ENCODE data around the gene TRIO. TPM values are rescaled to one million over a fixed set of nuclear protein-coding genes. Genes with fewer than 3 reads are reported as not detected.

Gene TRIO
- total and polyA plus RNA-seq, 2 donors (not counting 3 experiments of a cell fraction or from before 2014, with no cell fraction given) = 82.9 to 248 TPM

DNA sequence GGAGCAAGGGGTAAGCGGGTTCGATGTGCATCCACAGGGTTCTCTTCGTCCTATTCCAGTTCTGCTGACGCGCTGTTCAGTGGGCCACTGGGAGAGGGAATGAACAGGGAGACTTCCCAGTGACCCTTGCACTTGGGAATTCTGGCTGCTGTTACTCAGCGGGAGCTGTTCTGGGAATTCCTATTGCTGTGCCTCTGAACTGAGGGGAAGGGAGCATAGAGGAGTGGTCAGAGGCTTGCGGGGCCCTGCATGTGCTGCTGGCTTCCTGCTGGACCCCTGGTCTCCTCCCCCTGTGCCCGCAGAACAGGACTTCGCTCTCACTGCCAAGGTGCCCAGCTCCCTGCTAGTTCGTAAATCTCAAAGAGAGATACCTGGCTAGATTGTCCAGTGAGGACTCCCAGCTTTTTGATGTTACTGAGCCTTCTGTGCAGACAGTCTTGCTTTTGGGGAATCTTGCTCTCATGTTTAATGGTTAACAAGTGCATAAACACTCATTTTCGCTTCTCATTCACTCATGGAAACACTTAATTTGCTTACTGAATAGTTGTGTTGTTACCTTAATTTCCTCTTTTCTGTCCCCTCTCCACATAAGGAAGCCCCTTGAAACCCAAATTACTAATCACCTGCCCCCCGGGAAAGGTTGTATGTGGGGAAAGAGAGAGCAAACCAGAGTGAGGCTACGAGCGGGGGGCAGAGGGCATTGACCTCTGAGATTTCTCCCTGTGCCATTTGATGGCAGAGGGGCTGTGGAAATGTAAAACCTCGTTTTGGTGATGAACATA is 5.9 kb downstream of the TRIO start:
- Histone ChIP-seq H3K4me3 (replicated peaks in 1 of 3; ENCODE audit: insufficient read depth in 1 of 3, low read depth in 1 of 3, low read length in 3 of 3) (no peak overlapping the region), H3K4me1 (ENCODE audit: control insufficient read depth, extremely low read depth, insufficient read depth, low read length) (peaks cover 72% of the 10 kb centered on the region), H3K36me3 (ENCODE audit: control insufficient read depth in 2 of 2, extremely low read depth in 1 of 2, insufficient read depth in 2 of 2, low read length in 2 of 2) (no peaks in the 10 kb centered on the region), H3K27me3 (ENCODE audit: control insufficient read depth in 2 of 2, insufficient read depth in 2 of 2, low read length in 2 of 2) (no peaks in the 10 kb centered on the region), H3K4me2 (ENCODE audit: insufficient read depth, low read length) (no peak overlapping the region), H3K9me3 (replicated peaks; ENCODE audit: control insufficient read depth, insufficient read depth, low read length) (no peaks in the 10 kb centered on the region), H3K9me1 (replicated peaks; ENCODE audit: control insufficient read depth, extremely low read depth, insufficient read depth, low read length) (no peaks in the 10 kb centered on the region), H3K27ac (ENCODE audit: insufficient read depth, low read depth, low read length) (no peak overlapping the region), H2AFZ (ENCODE audit: low read depth, low read length) (no peak overlapping the region), H3K79me2 (ENCODE audit: control insufficient read depth, insufficient read depth, low read length) (peaks cover 99% of the 10 kb centered on the region), H3K9ac (replicated peaks; ENCODE audit: extremely low read depth, insufficient read depth, low read length) (no peak overlapping the region), H4K20me1 (replicated peaks; ENCODE audit: control insufficient read depth, extremely low read depth, insufficient read depth, low read length) (peaks cover 17% of the 10 kb centered on the region)
- DNase-seq (ENCODE audit: low read depth, low spot score) = no peak
- CTCF ChIA-PET = interaction anchor here (1.4 to 3.2 kb wide), 2 partner anchors 50 to 121 kb away, joined by 4 to 11 read pairs; no protein-coding TSS in a partner anchor
- BruUV-seq (replicated peaks) = no TSS peak
- no peak for FAIRE-seq
- dilution Hi-C loops (cut with MboI; ENCODE audit: extremely low pct_ligation_motif_present, low sequenced_read_pairs) = loop anchor here (25.0 kb wide), 1 partner anchor 113 kb away; no protein-coding TSS in a partner anchor
- POLR2A ChIA-PET = no interaction called here
- TF ChIP-seq POLR2AphosphoS5 (IDR thresholded peaks at IDR 0.05; ENCODE audit: insufficient read depth, low read depth, low read length) (no peak), GATA2 (IDR thresholded peaks at IDR 0.05; ENCODE audit: insufficient read depth, insufficient read length, low read depth, low read length) (no peak), MYC (IDR thresholded peaks at IDR 0.05; ENCODE audit: low read depth, low read length) (no peak), JUN (IDR thresholded peaks at IDR 0.05; ENCODE audit: borderline replicate concordance, insufficient read depth, insufficient read length, low read depth) (no peak), FOS (IDR thresholded peaks at IDR 0.05; ENCODE audit: borderline replicate concordance, insufficient read depth, low read length) (no peak)
- TF ChIP-seq, protein P1, sequence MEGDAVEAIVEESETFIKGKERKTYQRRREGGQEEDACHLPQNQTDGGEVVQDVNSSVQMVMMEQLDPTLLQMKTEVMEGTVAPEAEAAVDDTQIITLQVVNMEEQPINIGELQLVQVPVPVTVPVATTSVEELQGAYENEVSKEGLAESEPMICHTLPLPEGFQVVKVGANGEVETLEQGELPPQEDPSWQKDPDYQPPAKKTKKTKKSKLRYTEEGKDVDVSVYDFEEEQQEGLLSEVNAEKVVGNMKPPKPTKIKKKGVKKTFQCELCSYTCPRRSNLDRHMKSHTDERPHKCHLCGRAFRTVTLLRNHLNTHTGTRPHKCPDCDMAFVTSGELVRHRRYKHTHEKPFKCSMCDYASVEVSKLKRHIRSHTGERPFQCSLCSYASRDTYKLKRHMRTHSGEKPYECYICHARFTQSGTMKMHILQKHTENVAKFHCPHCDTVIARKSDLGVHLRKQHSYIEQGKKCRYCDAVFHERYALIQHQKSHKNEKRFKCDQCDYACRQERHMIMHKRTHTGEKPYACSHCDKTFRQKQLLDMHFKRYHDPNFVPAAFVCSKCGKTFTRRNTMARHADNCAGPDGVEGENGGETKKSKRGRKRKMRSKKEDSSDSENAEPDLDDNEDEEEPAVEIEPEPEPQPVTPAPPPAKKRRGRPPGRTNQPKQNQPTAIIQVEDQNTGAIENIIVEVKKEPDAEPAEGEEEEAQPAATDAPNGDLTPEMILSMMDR (IDR thresholded peaks at IDR 0.05; ENCODE audit: extremely low read depth in 1 of 2, insufficient read depth in 1 of 2, low read depth in 1 of 2, low read length in 2 of 2) = no peak
- TF ChIP-seq, protein P2, sequence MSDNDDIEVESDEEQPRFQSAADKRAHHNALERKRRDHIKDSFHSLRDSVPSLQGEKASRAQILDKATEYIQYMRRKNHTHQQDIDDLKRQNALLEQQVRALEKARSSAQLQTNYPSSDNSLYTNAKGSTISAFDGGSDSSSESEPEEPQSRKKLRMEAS (IDR thresholded peaks at IDR 0.05; ENCODE audit: insufficient read depth, insufficient read length) = no peak
- intact Hi-C loops (cut with micrococcal nuclease) = no loop called here
